Measurements from ENCODE around the gene ZNF554.

ZNF554 gene

GRCh38 chr19:2852598-2852997, 32.9 kb downstream of the ZNF554 start:
- peaks cover 39% of the 10 kb centered on the region for H3K9me3 ChIP-seq (ENCODE audit: control insufficient read depth, insufficient read depth, low read length)
- H3K79me2 ChIP-seq (ENCODE audit: control insufficient read depth, low read length): peaks cover 7% of the 10 kb centered on the region
- no peaks in the 10 kb centered on the region for H3K4me1 ChIP-seq (ENCODE audit: control insufficient read depth, low read length)
- no peak overlapping the region for H3K4me3 ChIP-seq (ENCODE audit: low read length)
- H3K4me2 ChIP-seq (ENCODE audit: low read length): no peak overlapping the region
- no peaks in the 10 kb centered on the region for H3K27me3 ChIP-seq (ENCODE audit: control insufficient read depth, low read length)
- peaks cover 56% of the 10 kb centered on the region for H3K36me3 ChIP-seq (ENCODE audit: control insufficient read depth, low read length)
- no peaks in the 10 kb centered on the region for H4K20me1 ChIP-seq (ENCODE audit: control insufficient read depth, insufficient read depth, low read depth, low read length)
- no peaks in the 10 kb centered on the region for H3F3A ChIP-seq (ENCODE audit: control insufficient read depth, insufficient read depth)
- H3K9me2 ChIP-seq (replicated peaks; ENCODE audit: control insufficient read depth, low read length): no peaks in the 10 kb centered on the region
- TF ChIP-seq EZH2phosphoT487 (IDR thresholded peaks at IDR 0.05; ENCODE audit: borderline replicate concordance, low read length) (no peak), CTCF (IDR thresholded peaks at IDR 0.05; ENCODE audit: low read depth, low read length, poor library complexity, severe bottlenecking) (no peak)
- no peak overlapping the region for H3K27ac ChIP-seq (ENCODE audit: low read depth, low read length)

- Histone ChIP-seq H3K79me2 (ENCODE audit: control insufficient read depth, low read length) (peaks cover 7% of the 10 kb centered on the region), H3K4me3 (ENCODE audit: low read length) (no peak overlapping the region), H3K4me1 (ENCODE audit: control insufficient read depth, low read length) (no peaks in the 10 kb centered on the region), H3K9me2 (replicated peaks; ENCODE audit: control insufficient read depth, low read length) (no peaks in the 10 kb centered on the region), H3K27me3 (ENCODE audit: control insufficient read depth, low read length) (no peaks in the 10 kb centered on the region), H3K36me3 (ENCODE audit: control insufficient read depth, low read length) (peaks cover 56% of the 10 kb centered on the region), H3K9me3 (ENCODE audit: control insufficient read depth, insufficient read depth, low read length) (peaks cover 39% of the 10 kb centered on the region), H4K20me1 (ENCODE audit: control insufficient read depth, insufficient read depth, low read depth, low read length) (no peaks in the 10 kb centered on the region), H3K27ac (ENCODE audit: low read depth, low read length) (no peak overlapping the region), H3K4me2 (ENCODE audit: low read length) (no peak overlapping the region), H3F3A (ENCODE audit: control insufficient read depth, insufficient read depth) (no peaks in the 10 kb centered on the region)
- TF ChIP-seq CTCF (IDR thresholded peaks at IDR 0.05; ENCODE audit: low read depth, low read length, poor library complexity, severe bottlenecking): no peak
- TF ChIP-seq EZH2phosphoT487 (IDR thresholded peaks at IDR 0.05; ENCODE audit: borderline replicate concordance, low read length): no peak
Measured at GRCh38 chr19:2853015-2853606, 33.4 kb downstream of the ZNF554 start.

GRCh38 chr19:2854849-2855248, 35.2 kb downstream of the ZNF554 start:
- no peak overlapping the region for H3K4me3 ChIP-seq (ENCODE audit: low read length)
- H3F3A ChIP-seq (ENCODE audit: control insufficient read depth, insufficient read depth): no peaks in the 10 kb centered on the region
- no peak overlapping the region for H3K27ac ChIP-seq (ENCODE audit: low read depth, low read length)
- no peaks in the 10 kb centered on the region for H3K4me1 ChIP-seq (ENCODE audit: control insufficient read depth, low read length)
- peaks cover 53% of the 10 kb centered on the region for H3K36me3 ChIP-seq (ENCODE audit: control insufficient read depth, low read length)
- no peak for TF ChIP-seq EZH2phosphoT487 (IDR thresholded peaks at IDR 0.05; ENCODE audit: borderline replicate concordance, low read length)
- no peak for TF ChIP-seq CTCF (IDR thresholded peaks at IDR 0.05; ENCODE audit: low read depth, low read length, poor library complexity, severe bottlenecking)
- H3K79me2 ChIP-seq (ENCODE audit: control insufficient read depth, low read length): 0 out of 2 replicates have a peak, but pooled peaks cover 2% of the 10 kb centered on the region
- no peaks in the 10 kb centered on the region for H3K27me3 ChIP-seq (ENCODE audit: control insufficient read depth, low read length)
- no peaks in the 10 kb centered on the region for H4K20me1 ChIP-seq (ENCODE audit: control insufficient read depth, insufficient read depth, low read depth, low read length)
- no peaks in the 10 kb centered on the region for H3K9me2 ChIP-seq (replicated peaks; ENCODE audit: control insufficient read depth, low read length)
- peaks cover 36% of the 10 kb centered on the region for H3K9me3 ChIP-seq (ENCODE audit: control insufficient read depth, insufficient read depth, low read length)
- no peak overlapping the region for H3K4me2 ChIP-seq (ENCODE audit: low read length)

All from DOHH2 (cell line).